ENCODE results near the gene STUM. TPM values are rescaled to one million over a fixed set of nuclear protein-coding genes. Genes with fewer than 3 reads are reported as not detected.

Gene STUM
- total RNA-seq, 1 experiment from 2014 or later: 0.11 TPM

DNA sequence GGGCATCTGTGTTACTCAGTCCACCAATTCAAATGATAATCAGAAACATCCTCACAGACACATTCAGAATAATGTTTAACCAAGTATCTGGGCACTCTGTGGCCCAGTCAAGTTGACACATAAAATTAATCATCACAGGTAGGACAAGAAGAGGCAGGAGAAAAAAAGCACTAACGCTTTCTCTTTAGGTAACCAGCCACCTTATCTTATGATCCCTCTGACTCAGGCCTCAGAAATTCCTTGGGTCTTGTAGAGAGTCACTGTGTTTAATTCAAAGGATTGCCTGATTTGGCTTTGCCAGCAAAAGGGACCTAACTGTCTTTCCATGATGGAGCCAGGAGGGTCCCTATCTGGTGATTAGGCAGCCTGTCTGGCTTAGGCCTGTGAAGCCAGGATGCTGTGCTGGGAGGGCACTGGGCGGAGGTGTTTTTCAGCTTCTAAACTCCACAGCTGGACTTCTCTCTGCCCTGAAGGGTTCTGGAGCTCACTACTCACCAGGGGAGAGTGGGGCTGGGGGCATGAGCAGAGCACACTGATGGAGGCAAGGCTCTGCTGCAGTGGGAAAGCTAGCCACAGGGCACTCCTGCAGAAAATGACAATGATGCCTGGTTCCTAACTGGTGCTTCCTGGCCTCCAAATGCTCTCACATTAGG is 36.4 kb upstream of the STUM start:
- peaks cover 64% of the 10 kb centered on the region for H3K27me3 Mint-ChIP-seq (ENCODE audit: low read depth)
- H4K5ac ChIP-seq (ENCODE audit: insufficient read length, low read depth, low read length): no peak overlapping the region
- no peaks in the 10 kb centered on the region for H3K4me1 ChIP-seq (ENCODE audit: insufficient read depth, low read length)
- no peak overlapping the region for H3T11ph ChIP-seq (ENCODE audit: low read length)
- no peaks in the 10 kb centered on the region for H3K79me1 ChIP-seq (ENCODE audit: insufficient read depth, low read depth, low read length, poor library complexity, severe bottlenecking)
- no peaks in the 10 kb centered on the region for H3K9me3 ChIP-seq (ENCODE audit: control insufficient read depth, low read depth, low read length)
- no peak overlapping the region for H3K4ac ChIP-seq (ENCODE audit: low read depth, low read length)
- no peaks in the 10 kb centered on the region for H4K20me1 ChIP-seq (ENCODE audit: control insufficient read depth, insufficient read depth, insufficient read length)
- H3K14ac ChIP-seq (ENCODE audit: insufficient read depth, low read length): no peak overlapping the region
- H3K79me2 ChIP-seq (ENCODE audit: insufficient read depth, low read length): no peaks in the 10 kb centered on the region
- H2AFZ ChIP-seq (ENCODE audit: low read length): no peak overlapping the region
- no peak overlapping the region for H2BK12ac ChIP-seq (ENCODE audit: insufficient read length, low read depth, low read length)
- no peaks in the 10 kb centered on the region; the same call in 1 of the 2 replicates for H3K27me3 ChIP-seq (ENCODE audit: insufficient read depth, low read length)
- H3K27ac ChIP-seq (ENCODE audit: insufficient read length, low read depth, low read length): no peak overlapping the region
- no peaks in the 10 kb centered on the region for H3K4me1 Mint-ChIP-seq
- H3K18ac ChIP-seq (ENCODE audit: insufficient read length, low read depth, low read length): no peak overlapping the region
- H2BK5ac ChIP-seq (ENCODE audit: insufficient read length, low read length): no peak overlapping the region
- TF ChIP-seq, protein P1, sequence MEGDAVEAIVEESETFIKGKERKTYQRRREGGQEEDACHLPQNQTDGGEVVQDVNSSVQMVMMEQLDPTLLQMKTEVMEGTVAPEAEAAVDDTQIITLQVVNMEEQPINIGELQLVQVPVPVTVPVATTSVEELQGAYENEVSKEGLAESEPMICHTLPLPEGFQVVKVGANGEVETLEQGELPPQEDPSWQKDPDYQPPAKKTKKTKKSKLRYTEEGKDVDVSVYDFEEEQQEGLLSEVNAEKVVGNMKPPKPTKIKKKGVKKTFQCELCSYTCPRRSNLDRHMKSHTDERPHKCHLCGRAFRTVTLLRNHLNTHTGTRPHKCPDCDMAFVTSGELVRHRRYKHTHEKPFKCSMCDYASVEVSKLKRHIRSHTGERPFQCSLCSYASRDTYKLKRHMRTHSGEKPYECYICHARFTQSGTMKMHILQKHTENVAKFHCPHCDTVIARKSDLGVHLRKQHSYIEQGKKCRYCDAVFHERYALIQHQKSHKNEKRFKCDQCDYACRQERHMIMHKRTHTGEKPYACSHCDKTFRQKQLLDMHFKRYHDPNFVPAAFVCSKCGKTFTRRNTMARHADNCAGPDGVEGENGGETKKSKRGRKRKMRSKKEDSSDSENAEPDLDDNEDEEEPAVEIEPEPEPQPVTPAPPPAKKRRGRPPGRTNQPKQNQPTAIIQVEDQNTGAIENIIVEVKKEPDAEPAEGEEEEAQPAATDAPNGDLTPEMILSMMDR (conservative IDR thresholded peaks at IDR 0.05): no peak
- WGBS (ENCODE audit: extremely low coverage, insufficient read length, low lambda C conversion rate): no CpG with 5 or more reads among the region's 2 CpGs
- H2AK5ac ChIP-seq (ENCODE audit: insufficient read length, low read length): no peak overlapping the region
- H3K9ac ChIP-seq (ENCODE audit: extremely low read depth, insufficient read length, low read length): no peak overlapping the region
- H3K36me3 Mint-ChIP-seq (ENCODE audit: insufficient read depth in 1 of 3, low read depth in 3 of 3): no peaks in the 10 kb centered on the region
- no peak overlapping the region for H3K56ac ChIP-seq (ENCODE audit: insufficient read length, low read depth, low read length)
- no peak overlapping the region for H3K4me2 ChIP-seq (ENCODE audit: insufficient read depth, insufficient read length, low read length)
- no peak overlapping the region for H4K8ac ChIP-seq (replicated peaks; ENCODE audit: insufficient read length, low read depth, low read length)
- no peak overlapping the region for H4K91ac ChIP-seq (ENCODE audit: insufficient read length, low read depth, low read length)
- H3K9me3 Mint-ChIP-seq: no peaks in the 10 kb centered on the region; a peak in 1 of 5 replicates
- no peak overlapping the region for H2BK20ac ChIP-seq (ENCODE audit: low read depth, low read length, poor library complexity, severe bottlenecking)
- H3K23ac ChIP-seq (ENCODE audit: insufficient read length, low read depth, low read length): no peak overlapping the region
- no peaks in the 10 kb centered on the region for H3K23me2 ChIP-seq (ENCODE audit: insufficient read length, low read depth, low read length, poor library complexity, severe bottlenecking)
- H2BK120ac ChIP-seq (ENCODE audit: low read depth, low read length, poor library complexity, severe bottlenecking): no peak overlapping the region
- H2BK15ac ChIP-seq (ENCODE audit: low read depth, low read length): no peak overlapping the region
- no peak overlapping the region for H3K27ac Mint-ChIP-seq
- H3K4me3 Mint-ChIP-seq: no peak overlapping the region
- no peak for DNase-seq

Data from H9 (cell line).